Measurements from ENCODE around the gene CYP4F2.
"Not testable (repeated sequence)": the region's sequence is repeated elsewhere in the genome, so short reads cannot be mapped to it uniquely, and the experiment has no call there.

CYP4F2 gene

DNA sequence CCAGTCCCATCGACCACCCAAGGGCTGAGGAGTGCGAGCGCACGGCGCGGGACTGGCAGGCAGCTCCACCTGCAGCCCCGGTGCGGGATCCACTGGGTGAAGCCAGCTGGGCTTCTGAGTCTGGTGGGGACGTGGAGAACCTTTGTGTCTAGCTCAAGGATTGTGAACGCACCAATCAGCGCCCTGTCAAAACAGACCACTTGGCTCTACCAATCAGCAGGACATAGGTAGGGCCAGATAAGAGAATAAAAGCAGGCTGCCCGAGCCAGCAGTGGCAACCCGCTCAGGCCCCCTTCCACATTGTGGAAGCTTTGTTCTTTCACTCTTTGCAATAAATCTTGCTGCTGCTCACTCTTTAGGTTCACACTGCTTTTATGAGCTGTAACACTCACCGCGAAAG lies 2.2 kb upstream of the CYP4F2 start:
- DNase-seq: not testable (repeated sequence)

DNA sequence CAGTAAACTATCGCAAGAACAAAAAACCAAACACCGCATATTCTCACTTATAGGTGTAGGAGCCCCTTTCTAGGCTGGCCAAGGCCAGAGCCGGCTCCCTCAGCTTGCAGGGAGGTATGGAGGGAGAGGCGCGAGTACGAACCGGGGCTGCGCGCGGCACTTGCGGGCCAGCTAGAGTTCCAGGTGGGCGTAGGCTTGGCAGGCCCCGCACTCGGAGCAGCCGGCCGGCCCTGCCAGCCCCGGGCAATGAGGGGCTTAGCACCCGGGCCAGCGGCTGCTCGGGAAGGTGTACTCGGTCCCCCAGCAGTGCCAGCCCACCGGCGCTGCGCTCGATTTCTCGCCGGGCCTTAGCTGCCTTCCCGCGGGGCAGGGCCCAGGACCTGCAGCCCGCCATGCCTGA lies 1.7 kb upstream of the CYP4F2 start:
- DNase-seq: not testable (repeated sequence)

DNA sequence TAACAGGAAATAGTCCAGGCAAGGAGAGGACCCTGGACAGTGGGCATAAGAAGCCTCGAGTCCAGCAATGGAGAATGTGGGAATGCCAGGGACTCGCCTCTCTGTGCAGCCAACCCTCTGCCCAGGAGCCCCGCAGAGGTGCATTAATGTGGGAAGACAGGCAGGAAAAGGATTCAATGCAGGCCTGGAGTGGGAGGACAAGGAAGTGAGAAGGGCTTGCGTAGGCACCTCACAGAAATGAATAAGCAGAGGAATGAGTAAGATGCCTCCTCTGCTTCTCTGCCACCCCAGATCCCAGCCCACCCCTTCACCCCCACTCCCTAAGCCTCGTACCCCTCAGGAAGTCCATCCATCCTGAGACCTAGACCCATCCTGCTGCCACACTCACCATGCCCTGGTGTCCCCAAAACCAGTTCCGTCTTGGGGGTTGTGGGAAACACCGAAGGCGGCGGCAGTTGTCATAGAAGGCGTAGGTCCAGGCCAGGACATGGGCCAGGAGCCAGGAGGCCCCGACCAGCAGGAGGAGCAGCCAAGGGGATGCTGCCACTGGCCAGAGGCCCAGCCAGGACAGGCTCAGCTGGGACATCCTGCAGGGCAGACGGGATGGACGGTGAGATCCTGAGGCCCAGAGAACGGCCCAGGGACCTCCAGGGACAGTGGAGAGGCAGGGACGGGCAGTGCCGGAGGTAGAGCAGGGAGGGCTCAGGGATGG lies 692 bp downstream of the CYP4F2 start:
- DNase-seq: no peak

DNA sequence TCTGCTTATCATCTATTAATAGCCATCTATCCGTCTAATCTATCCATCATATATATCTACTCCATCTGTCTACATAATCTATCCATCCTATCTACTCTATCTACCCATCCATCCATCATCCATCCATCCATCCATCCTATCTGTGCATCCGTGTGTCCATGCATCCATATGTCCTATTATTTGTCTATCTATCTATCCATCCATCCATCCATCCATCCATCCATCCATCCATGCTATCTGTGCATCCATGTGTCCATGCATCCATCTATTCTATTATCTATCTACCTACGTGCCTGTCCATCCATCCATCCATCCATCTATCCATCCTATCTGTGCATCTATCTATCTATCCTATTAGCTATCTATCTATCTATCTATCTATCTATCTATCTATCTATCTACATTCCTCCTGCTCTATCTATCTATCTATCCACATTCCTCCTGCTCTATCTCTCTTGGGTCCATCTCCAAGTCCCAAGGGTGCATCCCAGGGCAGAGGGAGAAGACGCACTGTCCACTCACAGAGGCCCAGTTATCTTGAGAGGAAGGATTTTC lies 1.9 kb downstream of the CYP4F2 start:
- no peak for DNase-seq

- no peak for DNase-seq
Observed at GRCh38 chr19:15894359-15894758, 3.5 kb downstream of the CYP4F2 start.

DNA sequence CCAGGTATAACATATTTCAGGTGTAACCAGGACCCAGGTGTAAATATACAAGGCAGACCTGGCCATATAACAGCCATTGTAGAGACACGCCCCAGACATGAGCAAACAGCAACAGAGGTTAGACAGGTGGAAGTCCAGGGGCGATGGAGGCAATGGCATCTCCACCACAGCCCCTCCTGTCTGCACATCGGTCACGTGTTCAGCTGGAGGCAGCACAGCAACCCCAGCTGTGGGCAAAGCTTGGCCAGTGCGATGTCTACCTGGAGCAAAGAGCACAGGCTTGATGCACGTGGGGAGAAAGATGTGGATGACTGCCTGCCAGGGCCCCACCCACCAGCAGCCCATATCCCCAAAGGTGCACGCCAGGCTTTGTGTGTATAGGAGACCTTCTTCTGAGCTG lies 4.4 kb downstream of the CYP4F2 start:
- DNase-seq: no peak

GRCh38 chr19:15892012-15892411 lies 5.9 kb downstream of the CYP4F2 start:
- DNase-seq: no peak

GRCh38 chr19:15891434-15891833 lies 6.4 kb downstream of the CYP4F2 start:
- DNase-seq: no peak

- not testable (repeated sequence) for DNase-seq
Observed at GRCh38 chr19:15889339-15889738, 8.5 kb downstream of the CYP4F2 start.

DNA sequence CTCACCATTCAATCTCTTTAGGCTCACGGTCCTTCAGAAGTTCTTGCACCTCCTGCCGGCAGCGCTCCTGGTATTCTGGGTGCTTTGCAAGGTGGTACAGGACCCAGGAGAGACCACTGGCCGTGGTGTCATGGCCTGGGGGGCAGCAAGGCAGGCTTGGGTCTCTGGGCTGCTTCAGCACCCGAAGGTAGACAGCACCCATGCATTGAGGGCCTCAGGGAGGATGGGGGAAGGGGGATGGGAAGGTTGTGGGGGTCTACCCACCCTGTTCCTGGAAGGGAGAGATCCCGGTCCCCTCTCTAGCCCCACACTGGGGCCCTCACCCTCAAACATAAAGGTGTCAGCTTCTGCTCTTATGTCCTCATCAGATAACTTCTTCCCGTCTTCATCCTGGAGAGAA lies 12.0 kb downstream of the CYP4F2 start:
- DNase-seq: no peak

DNA sequence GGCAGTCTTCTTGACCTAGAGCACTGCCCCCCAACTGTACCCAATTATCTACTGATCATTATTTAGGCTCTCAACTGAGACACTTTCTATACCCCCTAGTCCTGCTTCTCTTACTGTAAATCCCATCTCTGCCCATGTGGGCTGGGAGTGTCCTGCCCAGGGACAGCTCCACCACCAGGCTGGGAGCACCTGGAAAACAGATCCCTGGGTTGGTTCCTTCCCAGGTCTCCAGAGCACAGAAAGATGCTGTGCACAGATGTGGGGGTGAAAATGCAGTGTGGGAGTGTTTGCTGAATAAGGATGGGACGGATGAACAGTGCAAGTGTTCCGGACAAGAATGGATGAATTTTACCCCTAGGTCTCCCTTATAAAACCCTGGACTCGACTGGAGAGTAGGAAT lies 12.7 kb downstream of the CYP4F2 start:
- DNase-seq: no peak

- not testable (repeated sequence) for DNase-seq
Observed at GRCh38 chr19:15883329-15883728, 14.5 kb downstream of the CYP4F2 start.

GRCh38 chr19:15874821-15875474 lies 22.9 kb downstream of the CYP4F2 start:
- no peak for DNase-seq

GRCh38 chr19:15873771-15874170 lies 24.1 kb downstream of the CYP4F2 start:
- DNase-seq: not testable (repeated sequence)

- DNase-seq: no peak
Observed at GRCh38 chr19:15871570-15871969, 26.3 kb downstream of the CYP4F2 start.

DNA sequence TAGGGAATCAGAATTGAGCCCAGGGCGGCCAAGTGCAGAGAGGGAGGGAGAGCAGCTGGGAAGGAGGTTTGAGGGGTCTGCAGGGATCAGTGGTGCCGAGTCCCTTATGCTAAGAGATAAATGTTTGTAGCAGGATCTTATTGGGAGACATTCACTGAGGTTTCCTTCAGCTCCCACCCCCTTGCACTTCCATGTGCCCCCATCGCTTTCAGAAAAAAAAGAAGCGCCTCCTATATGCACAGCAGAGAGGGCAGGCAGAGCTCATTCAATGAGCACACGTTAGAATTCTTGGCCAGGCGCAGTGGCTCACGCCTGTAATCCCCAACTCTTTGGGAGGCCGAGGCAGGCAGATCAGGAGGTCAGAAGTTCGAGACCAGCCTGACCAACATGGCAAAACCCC lies 28.0 kb downstream of the CYP4F2 start:
- no peak for DNase-seq

GRCh38 chr19:15869109-15869555 lies 28.7 kb downstream of the CYP4F2 start:
- DNase-seq: peak; percentile 7

GRCh38 chr19:15866636-15867035 lies 31.2 kb downstream of the CYP4F2 start:
- no peak for DNase-seq

DNA sequence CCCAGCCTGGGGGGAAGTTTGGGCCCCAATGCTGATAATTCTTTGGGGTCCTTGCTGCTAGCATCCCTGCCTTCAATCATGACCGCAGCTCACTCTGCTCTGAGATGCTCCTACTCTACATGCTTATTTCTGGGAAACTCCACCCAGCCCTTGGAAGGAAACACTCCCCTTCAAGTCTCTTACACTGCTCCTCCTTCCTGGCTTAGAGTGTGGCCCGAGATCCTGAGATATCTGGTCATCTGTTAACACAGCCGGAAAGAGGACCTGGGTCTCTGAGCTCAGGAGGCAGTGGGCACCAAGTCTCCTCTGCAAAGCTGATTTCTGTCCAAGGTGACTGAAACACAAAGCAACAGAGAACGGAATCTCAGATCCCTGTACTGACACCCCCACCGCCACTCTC lies 33.0 kb downstream of the CYP4F2 start:
- no peak for DNase-seq

DNA sequence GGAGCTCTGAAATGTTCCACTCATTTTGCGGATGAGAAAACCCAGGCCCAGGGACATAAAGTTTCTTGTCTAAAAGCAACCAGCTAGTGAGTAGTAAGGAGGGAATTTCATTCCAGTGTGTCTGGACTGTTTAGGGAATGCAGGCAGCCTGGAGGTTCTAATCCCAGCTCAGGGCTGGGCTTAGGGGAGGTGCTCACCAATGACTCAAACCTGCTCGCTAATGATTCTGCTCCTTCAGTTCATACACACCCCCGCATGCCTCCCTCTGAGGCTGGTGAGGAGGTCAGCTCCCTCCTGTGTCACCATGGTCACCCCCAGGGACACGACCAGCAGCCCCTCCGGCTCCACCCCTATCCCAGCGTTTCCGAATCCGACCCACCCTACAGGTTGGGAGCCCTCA lies 34.6 kb downstream of the CYP4F2 start:
- no peak for DNase-seq

DNA sequence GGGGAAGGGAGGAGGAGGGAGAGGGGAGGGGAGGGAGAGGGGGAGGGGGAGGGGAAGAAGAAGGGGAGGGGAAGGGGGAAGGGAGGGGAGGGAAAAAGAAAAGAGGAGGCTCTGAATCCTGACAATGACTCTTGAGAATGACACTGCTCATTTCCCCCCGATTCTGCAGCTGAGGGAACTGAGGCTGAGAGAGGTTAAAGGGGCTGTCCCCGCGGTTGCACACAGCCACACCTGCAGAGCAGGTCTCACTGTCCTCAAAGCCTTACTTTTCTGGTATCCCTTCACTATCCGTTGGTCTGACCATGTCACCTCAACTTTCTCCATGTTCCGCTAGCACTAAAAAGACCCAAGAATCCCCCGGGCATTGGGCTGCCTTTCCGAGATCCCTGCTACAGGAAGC lies 35.4 kb downstream of the CYP4F2 start:
- no peak for DNase-seq

GRCh38 chr19:15860522-15860921 lies 37.4 kb downstream of the CYP4F2 start:
- DNase-seq: no peak

DNA sequence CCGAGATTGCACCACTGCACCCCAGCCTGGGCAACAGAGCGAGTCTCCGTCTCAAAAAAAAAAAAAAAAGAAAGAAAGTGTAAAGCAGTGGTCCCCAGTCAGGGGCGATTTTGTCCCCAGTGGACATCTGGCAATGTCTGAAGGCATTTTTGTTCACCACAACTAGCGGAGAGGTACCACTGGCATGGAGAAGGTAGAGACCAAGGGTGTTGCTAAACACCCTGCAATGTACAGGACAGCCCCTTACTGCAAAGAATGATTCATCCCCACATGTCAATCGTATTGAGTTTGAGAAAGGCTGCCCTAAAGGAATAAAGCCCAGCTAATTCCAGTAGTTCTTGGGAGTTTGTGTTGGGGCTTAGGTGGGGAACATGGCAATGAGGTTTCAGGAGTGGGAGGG lies 38.7 kb downstream of the CYP4F2 start:
- no peak for DNase-seq

DNA sequence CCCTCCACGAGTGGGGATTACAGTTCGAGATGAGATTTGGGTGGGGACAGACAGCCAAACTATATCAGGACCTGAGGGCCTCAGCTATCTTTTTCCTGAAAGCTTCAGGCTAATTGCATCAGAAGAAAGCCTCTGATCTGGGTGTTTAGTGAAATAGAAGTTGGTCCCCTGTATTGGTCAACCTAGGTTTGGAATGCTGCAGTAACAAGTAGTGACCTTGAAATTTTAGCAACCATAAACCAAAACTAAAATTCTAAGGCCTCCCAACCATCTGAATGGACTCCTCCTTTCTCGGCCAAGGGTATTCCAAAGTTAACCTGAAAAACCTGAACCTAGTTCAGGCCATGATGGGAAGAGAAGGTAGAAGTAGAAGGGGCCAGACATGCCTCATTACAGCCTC lies 47.5 kb downstream of the CYP4F2 start:
- no peak for DNase-seq

Data from activated effector memory CD4-positive, alpha-beta T cell treated with Interleukin-2 at 50 U/mL for 16 hours (primary cell).